ENCODE data around the gene SNTB2.

Gene SNTB2

GRCh38 chr16:69324013-69324531 lies 137.1 kb downstream of the SNTB2 start:
- no peak for TF ChIP-seq CTCF (IDR thresholded peaks at IDR 0.05; ENCODE audit: extremely low read depth, missing control alignments)
- DNase-seq (ENCODE audit: low spot score): no peak

- no peak for DNase-seq (ENCODE audit: low spot score)
- no peak for TF ChIP-seq CTCF (IDR thresholded peaks at IDR 0.05; ENCODE audit: extremely low read depth, missing control alignments)
Measured at GRCh38 chr16:69324585-69325253, 137.8 kb downstream of the SNTB2 start.

- no peak for TF ChIP-seq CTCF (IDR thresholded peaks at IDR 0.05; ENCODE audit: extremely low read depth, missing control alignments)
- no peak for DNase-seq (ENCODE audit: low spot score)
Measured at GRCh38 chr16:69325784-69326171, 138.8 kb downstream of the SNTB2 start.

- TF ChIP-seq CTCF (IDR thresholded peaks at IDR 0.05; ENCODE audit: extremely low read depth, missing control alignments): no peak
- DNase-seq (ENCODE audit: low spot score): no peak
Measured at GRCh38 chr16:69326172-69326873, 139.4 kb downstream of the SNTB2 start.

GRCh38 chr16:69327585-69328310 lies 140.8 kb downstream of the SNTB2 start:
- no peak for TF ChIP-seq CTCF (IDR thresholded peaks at IDR 0.05; ENCODE audit: extremely low read depth, missing control alignments)
- no peak for DNase-seq (ENCODE audit: low spot score)

- TF ChIP-seq CTCF (IDR thresholded peaks at IDR 0.05; ENCODE audit: extremely low read depth, missing control alignments): no peak
- DNase-seq (ENCODE audit: low spot score): no peak
Measured at GRCh38 chr16:69328854-69329316, 141.9 kb downstream of the SNTB2 start.

Measured in GM20000 (cell line).